Measurements from ENCODE around the gene SELENOT.

Gene SELENOT

DNA sequence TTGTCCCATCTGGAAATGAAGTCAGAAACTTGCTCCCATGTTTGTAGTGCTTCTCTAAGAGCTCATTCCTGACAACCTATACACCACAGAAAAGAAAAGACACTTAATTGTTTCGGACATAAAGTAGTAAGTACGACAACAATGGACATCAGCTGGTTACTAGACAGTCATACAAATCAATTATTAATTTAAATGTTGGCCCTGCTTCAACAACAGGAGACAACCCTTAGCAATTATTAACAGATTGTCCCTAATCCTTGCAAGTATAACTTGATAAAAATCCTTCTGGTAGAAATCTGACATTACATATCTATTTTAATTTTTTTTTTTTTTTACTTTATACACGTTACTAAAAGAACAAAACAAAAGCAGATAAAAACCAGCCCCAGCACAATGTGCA, 70.8 kb downstream of the SELENOT start:
- DNase-seq: no peak

DNA sequence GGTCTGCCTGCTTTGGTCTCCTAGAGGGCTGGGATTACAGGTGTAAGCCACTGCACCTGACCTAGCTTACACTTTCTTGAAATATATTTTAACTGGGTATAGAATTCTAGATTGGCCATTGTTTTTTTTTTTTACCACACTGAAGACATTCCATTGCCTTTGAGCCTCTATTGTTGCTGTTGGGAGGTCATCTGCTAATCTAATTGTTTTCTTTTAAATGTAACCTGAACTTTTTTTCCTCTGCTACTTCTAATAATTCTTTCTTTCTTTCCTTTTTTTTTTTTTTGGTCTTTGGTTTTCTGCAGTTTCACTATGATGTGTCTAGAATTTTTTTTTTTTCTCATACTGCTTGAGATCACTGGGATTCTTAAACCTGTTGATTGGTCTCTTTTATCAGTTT, 72.5 kb downstream of the SELENOT start:
- no peak for DNase-seq

Data from stimulated activated CD4-positive, alpha-beta T cell treated with anti-CD3 and anti-CD28 coated beads, Interleukin-1b, Interleukin-23, amount 100 ng/mL, for 48 hours (primary cell).